GM21447 (cell line): ENCODE results near the gene ATOX1.

ENCODE experiments used
- ATAC-seq: cut with Tn5 transposase; IDR thresholded peaks from one replicate; pipeline ENCODE4 v1.9.1; 2021; ENCODE audit not compliant: unreplicated experiment

ATOX1 gene

GRCh38 chr5:151770383-151771258 lies 12.2 kb upstream of the ATOX1 start:
- ATAC-seq: peak; percentile 22

GRCh38 chr5:151766975-151767374 lies 8.5 kb upstream of the ATOX1 start:
- ATAC-seq: no peak

GRCh38 chr5:151764801-151765200 lies 6.4 kb upstream of the ATOX1 start:
- ATAC-seq: no peak

- peak; percentile 26 for ATAC-seq
Observed at GRCh38 chr5:151758141-151758429, 346 bp downstream of the ATOX1 start.

GRCh38 chr5:151757233-151758140 lies 944 bp downstream of the ATOX1 start:
- peak; percentile 23 for ATAC-seq

GRCh38 chr5:151755383-151755782 lies 3.0 kb downstream of the ATOX1 start:
- no peak for ATAC-seq

- ATAC-seq: no peak
Observed at GRCh38 chr5:151751593-151751992, 6.8 kb downstream of the ATOX1 start.

GRCh38 chr5:151751091-151751490 lies 7.3 kb downstream of the ATOX1 start:
- no peak for ATAC-seq

- no peak for ATAC-seq
Observed at GRCh38 chr5:151750121-151750520, 8.3 kb downstream of the ATOX1 start.

GRCh38 chr5:151745071-151745705 lies 13.2 kb downstream of the ATOX1 start:
- peak; percentile 46 for ATAC-seq

GRCh38 chr5:151743530-151743929 lies 14.9 kb downstream of the ATOX1 start:
- ATAC-seq: no peak

- ATAC-seq: no peak
Observed at GRCh38 chr5:151742870-151743294, 15.5 kb downstream of the ATOX1 start.

GRCh38 chr5:151741678-151742423 lies 16.6 kb downstream of the ATOX1 start:
- no peak for ATAC-seq

- ATAC-seq: peak; percentile 8
Observed at GRCh38 chr5:151740958-151741373, 17.5 kb downstream of the ATOX1 start.

GRCh38 chr5:151740336-151740942 lies 18.0 kb downstream of the ATOX1 start:
- peak; percentile 55 for ATAC-seq

GRCh38 chr5:151739939-151740335 lies 18.5 kb downstream of the ATOX1 start:
- no peak for ATAC-seq

- no peak for ATAC-seq
Observed at GRCh38 chr5:151739395-151739794, 19.0 kb downstream of the ATOX1 start.

GRCh38 chr5:151738125-151738848 lies 20.1 kb downstream of the ATOX1 start:
- ATAC-seq: no peak

GRCh38 chr5:151737431-151737830 lies 21.0 kb downstream of the ATOX1 start:
- no peak for ATAC-seq

- no peak for ATAC-seq
Observed at GRCh38 chr5:151735646-151736045, 22.8 kb downstream of the ATOX1 start.
